Colonic mucosa (tissue), 4 donors: ENCODE results near the gene HSPB6. TPM values are rescaled to one million over a fixed set of nuclear protein-coding genes. Genes with fewer than 3 reads are reported as not detected.

Source experiments
- DNase-seq: peaks from one replicate; pipeline ENCODE4 v3.0.0-alpha.2; 2020
- H3K27ac ChIP-seq: fragments of 200-600 bp; one replicate; pipeline ENCODE4 v1.8.0; 2021
- H3K27me3 ChIP-seq: fragments of 200-600 bp; one replicate; pipeline ENCODE4 v1.8.0; 2021
- H3K36me3 ChIP-seq: fragments of 200-600 bp; one replicate; pipeline ENCODE4 v1.8.0; 2021
- H3K4me1 ChIP-seq: fragments of 200-600 bp; one replicate; pipeline ENCODE4 v1.8.0; 2021; ENCODE audit warnings: mild to moderate bottlenecking
- H3K4me3 ChIP-seq: fragments of 200-600 bp; one replicate; pipeline ENCODE4 v1.8.0; 2021
- H3K9ac ChIP-seq, 2 donors: one replicate each; pipeline ENCODE4 v1.7.0; 2013; ENCODE audit warnings: control low read depth in 2 of 2, low read depth in 2 of 2, low read length in 2 of 2
- H3K9me3 ChIP-seq: fragments of 200-600 bp; one replicate; pipeline ENCODE4 v1.8.0; 2021
- CTCF ChIP-seq: fragments of 200-600 bp; IDR thresholded peaks from one replicate; pipeline ENCODE4 v1.8.0; 2022; ENCODE audit warnings: antibody characterized with exemption, mild to moderate bottlenecking
- intact Hi-C: fragments of 100-400 bp; cut with DNase I; formaldehyde crosslinking; loops from one replicate; pipeline ENCODE4 v1.14.1; 2022
- total RNA-seq, 2 donors: library from RNA; stranded (reverse); fragmentation: NEBNext Ultra II Directional in 1 of 2; extraction: Animal tissue kit (Norgen Biotek cat#: 25700) in 1 of 2; gene quantifications; one replicate each; pipeline ENCODE4 v1.2.1, GENCODE V29; 2021
- donor health status: healthy.
- donor health status: DM: no; HTN: no; CAD: no.
- donor health status: DM: no; HTN: no; CAD: no.

Gene HSPB6
- total RNA-seq: 10 to 100 TPM in 1 of 2 donors, 1 to 10 TPM in 1; 6.3 to 23.6 TPM

- Histone ChIP-seq H3K36me3 (peaks cover 5% of the 10 kb centered on the region), H3K27ac (peak within 1 kb of the TSS; percentile 72), H3K4me3 (peak within 1 kb of the TSS; percentile 74), H3K27me3 (no peaks in the 10 kb centered on the region), H3K9ac (peak within 1 kb of the TSS; percentile 56 to 73), H3K4me1 (no peaks in the 10 kb centered on the region), H3K9me3 (no peaks in the 10 kb centered on the region)
- no peak for TF ChIP-seq CTCF
- intact Hi-C loops: no loop called here
- DNase-seq: peak; percentile 51
Measured at GRCh38 chr19:35756377-35757230, at the start of gene HSPB6. Gene HSPB6, minus strand, starts transcription at chr19:35757029. Its CDS starts 21 bp downstream, at chr19:35757008.

GRCh38 chr19:35806597-35806996, 49.8 kb upstream of the HSPB6 start:
- intact Hi-C loops: no loop called here

DNA sequence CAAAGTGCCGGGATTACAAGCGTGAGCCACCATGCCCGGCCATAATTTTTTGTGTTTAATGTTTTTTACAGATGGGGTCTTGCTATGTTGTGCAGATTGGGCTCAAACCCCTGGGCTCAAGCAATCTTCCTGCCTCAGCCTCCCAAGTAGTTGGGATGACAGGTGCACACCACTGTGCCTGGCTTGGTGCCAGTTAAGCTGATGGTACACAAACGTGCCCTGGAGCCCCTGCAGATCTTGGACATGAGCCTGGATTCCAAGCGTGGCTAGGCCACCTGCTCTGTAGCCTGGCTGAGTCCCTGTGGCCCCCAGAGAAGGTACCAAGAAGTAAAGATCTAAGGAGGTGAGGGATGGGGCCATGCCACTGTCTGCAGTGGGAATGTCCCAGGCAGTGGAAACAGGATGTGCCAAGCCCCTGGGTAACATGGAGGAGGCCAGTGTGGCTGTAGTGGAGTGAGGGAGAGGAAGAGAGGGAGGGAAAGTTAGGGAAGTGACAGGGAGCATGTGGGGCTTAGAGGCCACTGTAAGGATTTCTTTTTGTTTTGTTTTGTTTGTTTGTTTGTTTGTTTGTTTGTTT, 48.8 kb upstream of the HSPB6 start:
- no peaks in the 10 kb centered on the region for H3K4me1 ChIP-seq
- intact Hi-C loops: no loop called here

More at GRCh38 chr19:35806597-35806996, 49.8 kb upstream of the HSPB6 start:
- Histone ChIP-seq H3K9me3 (no peaks in the 10 kb centered on the region), H3K4me1 (no peaks in the 10 kb centered on the region), H3K36me3 (no peaks in the 10 kb centered on the region), H3K4me3 (no peak overlapping the region), H3K9ac (no peak overlapping the region), H3K27ac (no peak overlapping the region), H3K27me3 (no peaks in the 10 kb centered on the region)
- no peak for TF ChIP-seq CTCF
- no peak for DNase-seq

DNA sequence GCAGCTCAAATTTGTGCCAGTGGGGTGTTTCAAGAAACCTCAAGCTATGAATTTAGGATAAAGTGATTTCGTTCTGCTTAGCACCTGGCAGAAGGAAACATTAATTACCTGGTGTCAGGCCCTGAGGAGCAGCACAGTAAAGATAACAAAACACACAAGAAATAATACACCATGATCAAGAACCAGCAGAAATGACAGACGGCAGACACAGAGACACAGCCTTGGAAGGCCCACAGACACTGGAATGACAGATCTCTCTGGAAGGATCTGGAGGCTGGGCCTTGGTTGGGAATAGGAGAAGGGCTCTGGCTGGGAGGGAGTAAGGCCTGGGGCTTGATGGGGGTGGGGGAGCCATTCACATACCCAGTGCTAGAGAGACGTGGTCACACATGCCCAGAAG, 45.0 kb upstream of the HSPB6 start:
- no peaks in the 10 kb centered on the region for H3K9me3 ChIP-seq
- intact Hi-C loops: no loop called here
- H3K9ac ChIP-seq: no peak overlapping the region
- H3K4me3 ChIP-seq: no peak overlapping the region
- peaks cover 4% of the 10 kb centered on the region for H3K27me3 ChIP-seq
- DNase-seq: no peak
- no peaks in the 10 kb centered on the region for H3K4me1 ChIP-seq
- no peak for TF ChIP-seq CTCF
- H3K27ac ChIP-seq: no peak overlapping the region
- no peaks in the 10 kb centered on the region for H3K36me3 ChIP-seq

More for the DNA sequence above, 48.8 kb upstream of the HSPB6 start:
- no peaks in the 10 kb centered on the region for H3K27me3 ChIP-seq
- H3K36me3 ChIP-seq: no peaks in the 10 kb centered on the region
- no peak for TF ChIP-seq CTCF
- H3K9me3 ChIP-seq: no peaks in the 10 kb centered on the region
- no peak overlapping the region for H3K9ac ChIP-seq
- no peak overlapping the region for H3K4me3 ChIP-seq
- H3K27ac ChIP-seq: no peak overlapping the region
- no peak for DNase-seq

- Histone ChIP-seq H3K27me3 (peaks cover 4% of the 10 kb centered on the region), H3K4me1 (no peaks in the 10 kb centered on the region), H3K9me3 (no peaks in the 10 kb centered on the region), H3K27ac (no peak overlapping the region), H3K4me3 (no peak overlapping the region), H3K36me3 (no peaks in the 10 kb centered on the region), H3K9ac (no peak overlapping the region)
- DNase-seq: no peak
- TF ChIP-seq CTCF: no peak
- intact Hi-C loops: no loop called here
Measured at GRCh38 chr19:35797663-35798062, 40.8 kb upstream of the HSPB6 start.
